Stimulated activated naive CD8-positive, alpha-beta T cell treated with anti-CD3 and anti-CD28 coated beads, Interleukin-15, Interleukin-2, amounts not matched to agents 100 U/mL and 50 U/mL, for 24 hours (primary cell): ENCODE measurements around the gene MRPS12.

Experiments used
- ATAC-seq: fragments of 150-1000 bp; cut with Tn5 transposase; one replicate; pipeline ENCODE4 v1.10.0; 2021
- DNase-seq: peaks from one replicate; pipeline ENCODE4 v3.0.0; 2021

Gene MRPS12

GRCh38 chr19:38975214-38975860 lies 44.6 kb downstream of the MRPS12 start, which contains the start of gene FBXO17:
Gene FBXO17 (minus strand): TSS chr19:38975742. CDS start chr19:38950319, 25,423 bp downstream.
- no peak for ATAC-seq
- DNase-seq: no peak

GRCh38 chr19:38975861-38976271 lies 45.1 kb downstream of the MRPS12 start:
- ATAC-seq: no peak

GRCh38 chr19:38977445-38978325 lies 46.9 kb downstream of the MRPS12 start:
- ATAC-seq (peak; percentile 97), DNase-seq (peak; percentile 57)

More at GRCh38 chr19:38975861-38976271, 45.1 kb downstream of the MRPS12 start:
- DNase-seq: no peak

GRCh38 chr19:38978326-38978689 lies 47.6 kb downstream of the MRPS12 start:
- ATAC-seq (no peak), DNase-seq (no peak)

- DNase-seq (no peak), ATAC-seq (no peak)
Measured at GRCh38 chr19:38979812-38980211, 49.1 kb downstream of the MRPS12 start.

- ATAC-seq (no peak), DNase-seq (no peak)
Measured at GRCh38 chr19:38980583-38981374, 50.0 kb downstream of the MRPS12 start.
